HL-60 (cell line): Measurements from ENCODE around the gene SH3RF2.
A peak's percentile ranks its signal among the peaks of the same experiment; 100 is the strongest.

Experiments used
- DNase-seq, 2 experiments: peaks; one replicate each; pipeline ENCODE4 v3.0.0-alpha.2; 2010 to 2020; ENCODE audit warnings: low read depth in 1 of 2, low spot score in 1 of 2
- H3K27ac ChIP-seq: fragments of 250-450 bp; sonication (Bioruptor Pico); replicated peaks from 2 replicates; pipeline ENCODE4 v1.5.1; 2020; ENCODE audit warnings: mild to moderate bottlenecking, moderate library complexity
- H3K27me3 ChIP-seq: fragments of 250-450 bp; sonication (Bioruptor Pico); 2 replicates; pipeline ENCODE4 v1.5.1; 2021; ENCODE audit warnings: mild to moderate bottlenecking, moderate library complexity; ENCODE audit not compliant: insufficient read depth, poor library complexity, severe bottlenecking
- H3K4me3 ChIP-seq: replicated peaks from 2 replicates; pipeline ENCODE4 v1.5.1; 2011; ENCODE audit warnings: mild to moderate bottlenecking, control low read depth, low read length; ENCODE audit not compliant: insufficient read depth
- GABPA ChIP-seq: IDR thresholded peaks from 2 replicates; pipeline ENCODE4 v1.6.1; 2012; ENCODE audit warnings: low read depth
- POLR2AphosphoS5 ChIP-seq: IDR thresholded peaks from 2 replicates; pipeline ENCODE4 v1.6.1; 2012; ENCODE audit warnings: low read depth
- SPI1 ChIP-seq: IDR thresholded peaks from 2 replicates; pipeline ENCODE4 v1.6.1; 2012; ENCODE audit warnings: low read depth, mild to moderate bottlenecking, borderline replicate concordance
- TF ChIP-seq, protein P1 (sequence below): IDR thresholded peaks from 2 replicates; pipeline ENCODE4 v1.6.1; 2012; ENCODE audit warnings: low read depth; ENCODE audit not compliant: insufficient replicate concordance
- TF ChIP-seq, protein P2 (sequence below): IDR thresholded peaks from one replicate; pipeline ENCODE4 v1.5.1; 2011; ENCODE audit warnings: low read length, control low read depth, inconsistent platforms; ENCODE audit not compliant: insufficient read depth

Gene SH3RF2

DNA sequence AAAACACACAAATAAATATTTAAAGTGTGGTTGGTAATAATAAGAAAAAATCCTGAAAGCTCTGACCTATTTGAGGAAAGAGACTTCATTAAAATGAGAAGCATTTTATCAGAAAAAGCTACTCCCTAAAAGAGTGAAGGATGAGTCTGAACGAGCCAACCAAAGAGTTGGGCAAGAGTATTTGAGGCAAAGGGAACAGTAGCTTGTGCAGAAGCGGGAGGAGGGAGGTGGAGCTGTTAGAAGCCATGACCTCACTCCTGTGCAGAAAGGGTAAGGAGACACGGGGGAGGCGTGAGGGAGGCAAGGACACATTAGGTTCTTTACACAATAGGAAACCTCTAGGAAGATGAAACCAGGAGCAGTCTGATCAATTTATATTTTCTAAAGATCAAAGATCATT, 29.4 kb downstream of the SH3RF2 start:
- H3K27ac ChIP-seq: no peak overlapping the region
- DNase-seq: peak in 1 of 2 experiments; percentile 36

DNA sequence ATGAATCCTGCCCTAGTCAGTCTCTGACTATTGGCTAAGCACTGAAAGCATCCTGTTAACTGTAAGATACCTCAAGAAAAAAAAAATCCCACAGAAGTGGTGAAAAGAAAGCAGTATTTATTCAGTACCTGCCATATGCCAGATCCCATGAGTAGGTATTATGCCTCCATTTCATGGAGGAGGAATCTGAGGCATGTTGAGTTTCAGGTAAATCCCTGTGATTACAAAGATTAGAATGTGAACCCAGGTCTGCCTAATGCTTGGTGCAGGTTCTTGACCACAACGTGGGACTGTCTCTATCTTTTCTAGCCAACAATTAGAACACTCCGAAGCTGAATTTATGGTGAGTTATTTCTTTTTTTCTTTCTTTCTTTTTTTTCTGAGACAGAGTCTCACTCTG, 30.9 kb downstream of the SH3RF2 start:
- no peak for DNase-seq
- H3K27me3 ChIP-seq: no peaks in the 10 kb centered on the region
- no peak overlapping the region for H3K4me3 ChIP-seq
- no peak overlapping the region for H3K27ac ChIP-seq
- TF ChIP-seq GABPA (no peak), POLR2AphosphoS5 (no peak), SPI1 (no peak)
- TF ChIP-seq, protein P1, sequence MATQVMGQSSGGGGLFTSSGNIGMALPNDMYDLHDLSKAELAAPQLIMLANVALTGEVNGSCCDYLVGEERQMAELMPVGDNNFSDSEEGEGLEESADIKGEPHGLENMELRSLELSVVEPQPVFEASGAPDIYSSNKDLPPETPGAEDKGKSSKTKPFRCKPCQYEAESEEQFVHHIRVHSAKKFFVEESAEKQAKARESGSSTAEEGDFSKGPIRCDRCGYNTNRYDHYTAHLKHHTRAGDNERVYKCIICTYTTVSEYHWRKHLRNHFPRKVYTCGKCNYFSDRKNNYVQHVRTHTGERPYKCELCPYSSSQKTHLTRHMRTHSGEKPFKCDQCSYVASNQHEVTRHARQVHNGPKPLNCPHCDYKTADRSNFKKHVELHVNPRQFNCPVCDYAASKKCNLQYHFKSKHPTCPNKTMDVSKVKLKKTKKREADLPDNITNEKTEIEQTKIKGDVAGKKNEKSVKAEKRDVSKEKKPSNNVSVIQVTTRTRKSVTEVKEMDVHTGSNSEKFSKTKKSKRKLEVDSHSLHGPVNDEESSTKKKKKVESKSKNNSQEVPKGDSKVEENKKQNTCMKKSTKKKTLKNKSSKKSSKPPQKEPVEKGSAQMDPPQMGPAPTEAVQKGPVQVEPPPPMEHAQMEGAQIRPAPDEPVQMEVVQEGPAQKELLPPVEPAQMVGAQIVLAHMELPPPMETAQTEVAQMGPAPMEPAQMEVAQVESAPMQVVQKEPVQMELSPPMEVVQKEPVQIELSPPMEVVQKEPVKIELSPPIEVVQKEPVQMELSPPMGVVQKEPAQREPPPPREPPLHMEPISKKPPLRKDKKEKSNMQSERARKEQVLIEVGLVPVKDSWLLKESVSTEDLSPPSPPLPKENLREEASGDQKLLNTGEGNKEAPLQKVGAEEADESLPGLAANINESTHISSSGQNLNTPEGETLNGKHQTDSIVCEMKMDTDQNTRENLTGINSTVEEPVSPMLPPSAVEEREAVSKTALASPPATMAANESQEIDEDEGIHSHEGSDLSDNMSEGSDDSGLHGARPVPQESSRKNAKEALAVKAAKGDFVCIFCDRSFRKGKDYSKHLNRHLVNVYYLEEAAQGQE: no peak
- TF ChIP-seq, protein P2, sequence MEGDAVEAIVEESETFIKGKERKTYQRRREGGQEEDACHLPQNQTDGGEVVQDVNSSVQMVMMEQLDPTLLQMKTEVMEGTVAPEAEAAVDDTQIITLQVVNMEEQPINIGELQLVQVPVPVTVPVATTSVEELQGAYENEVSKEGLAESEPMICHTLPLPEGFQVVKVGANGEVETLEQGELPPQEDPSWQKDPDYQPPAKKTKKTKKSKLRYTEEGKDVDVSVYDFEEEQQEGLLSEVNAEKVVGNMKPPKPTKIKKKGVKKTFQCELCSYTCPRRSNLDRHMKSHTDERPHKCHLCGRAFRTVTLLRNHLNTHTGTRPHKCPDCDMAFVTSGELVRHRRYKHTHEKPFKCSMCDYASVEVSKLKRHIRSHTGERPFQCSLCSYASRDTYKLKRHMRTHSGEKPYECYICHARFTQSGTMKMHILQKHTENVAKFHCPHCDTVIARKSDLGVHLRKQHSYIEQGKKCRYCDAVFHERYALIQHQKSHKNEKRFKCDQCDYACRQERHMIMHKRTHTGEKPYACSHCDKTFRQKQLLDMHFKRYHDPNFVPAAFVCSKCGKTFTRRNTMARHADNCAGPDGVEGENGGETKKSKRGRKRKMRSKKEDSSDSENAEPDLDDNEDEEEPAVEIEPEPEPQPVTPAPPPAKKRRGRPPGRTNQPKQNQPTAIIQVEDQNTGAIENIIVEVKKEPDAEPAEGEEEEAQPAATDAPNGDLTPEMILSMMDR: no peak

More for the DNA sequence above, 29.4 kb downstream of the SH3RF2 start:
- Histone ChIP-seq H3K4me3 (no peak overlapping the region), H3K27me3 (peaks cover 2% of the 10 kb centered on the region)
- TF ChIP-seq GABPA (no peak), POLR2AphosphoS5 (no peak), SPI1 (no peak)
- TF ChIP-seq, protein P2: no peak
- TF ChIP-seq, protein P1: no peak

DNA sequence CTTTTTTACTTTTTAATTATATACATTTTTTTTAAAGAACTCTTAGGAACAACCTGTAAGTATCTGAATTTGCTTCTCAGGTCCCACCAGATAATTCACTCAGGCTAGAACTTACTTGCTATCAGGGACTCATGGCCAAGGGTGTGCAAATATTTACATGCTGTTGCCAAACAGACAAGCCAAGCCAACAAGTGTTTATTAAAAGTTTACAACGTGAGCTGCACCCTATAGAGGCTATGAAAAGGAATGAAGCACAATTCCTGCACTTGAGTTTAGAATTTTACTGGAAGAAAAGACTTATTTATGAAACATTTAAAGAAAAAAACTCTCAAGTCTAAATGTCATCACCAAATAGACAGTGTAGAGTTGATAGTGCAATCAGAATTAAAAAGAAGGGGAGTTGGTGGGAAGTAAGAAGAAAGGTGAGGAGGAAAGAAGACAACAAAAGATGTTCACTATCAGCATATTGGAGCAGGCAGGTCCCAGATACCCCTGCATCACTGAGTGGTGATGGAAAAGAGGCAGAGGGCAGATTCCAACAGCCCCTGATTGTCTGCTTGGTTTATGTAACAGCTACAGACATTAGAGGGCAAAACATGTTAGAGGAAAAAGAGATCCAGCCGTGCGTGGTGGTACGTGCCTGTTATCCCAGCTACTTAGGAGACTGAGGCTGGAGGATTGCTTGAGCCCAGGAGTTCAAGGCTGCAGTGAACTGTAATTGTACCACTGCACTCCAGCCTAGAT, 32.8 kb downstream of the SH3RF2 start:
- TF ChIP-seq POLR2AphosphoS5 (no peak), SPI1 (no peak), GABPA (no peak)
- TF ChIP-seq, protein P1: no peak
- TF ChIP-seq, protein P2: no peak

More for the DNA sequence above, 32.8 kb downstream of the SH3RF2 start:
- Histone ChIP-seq H3K27me3 (no peaks in the 10 kb centered on the region), H3K27ac (no peak overlapping the region), H3K4me3 (no peak overlapping the region)
- DNase-seq: no peak
